ENCODE data around the gene HOXC11.

Gene HOXC11

DNA sequence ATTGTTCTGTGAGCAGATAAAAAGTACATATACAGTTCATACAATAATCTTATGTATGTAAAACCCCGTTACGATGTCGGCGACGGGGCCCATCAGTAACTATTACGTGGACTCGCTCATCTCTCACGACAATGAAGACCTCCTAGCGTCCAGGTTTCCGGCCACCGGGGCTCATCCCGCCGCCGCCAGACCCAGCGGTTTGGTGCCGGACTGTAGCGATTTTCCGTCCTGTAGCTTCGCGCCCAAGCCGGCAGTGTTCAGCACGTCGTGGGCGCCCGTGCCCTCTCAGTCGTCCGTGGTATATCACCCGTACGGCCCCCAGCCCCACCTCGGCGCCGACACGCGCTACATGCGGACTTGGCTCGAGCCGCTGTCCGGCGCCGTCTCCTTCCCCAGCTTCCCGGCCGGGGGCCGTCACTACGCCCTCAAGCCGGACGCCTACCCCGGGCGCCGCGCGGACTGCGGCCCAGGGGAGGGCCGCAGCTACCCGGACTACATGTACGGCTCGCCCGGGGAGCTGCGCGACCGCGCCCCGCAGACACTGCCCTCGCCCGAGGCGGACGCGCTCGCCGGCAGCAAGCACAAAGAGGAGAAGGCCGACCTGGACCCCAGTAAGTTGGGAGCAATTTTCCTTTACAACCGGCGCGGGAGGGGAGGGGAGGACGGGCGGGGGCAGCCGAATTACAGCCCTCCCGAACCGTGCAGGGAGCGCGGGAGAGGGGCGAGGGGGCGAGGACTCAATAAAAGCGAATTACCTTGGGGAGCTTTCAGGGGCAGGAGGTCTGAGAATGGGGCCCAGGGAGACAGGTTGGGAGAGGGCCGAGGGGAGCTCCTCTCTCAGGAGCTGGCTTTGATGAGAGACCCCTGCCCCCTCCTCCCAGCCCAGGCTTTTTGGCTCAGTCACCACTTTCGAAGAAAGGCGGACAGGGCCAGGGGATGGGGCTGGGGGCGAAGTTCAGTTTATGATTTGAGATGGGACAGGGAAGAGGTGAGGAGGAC lies 27.5 kb downstream of the HOXC11 start, which contains the start of gene HOXC9:
TSS of gene HOXC9 (plus strand) at position 46 of the 999 bp plus-strand sequence. CDS start at position 74, 28 bp downstream.
- no peak for DNase-seq

DNA sequence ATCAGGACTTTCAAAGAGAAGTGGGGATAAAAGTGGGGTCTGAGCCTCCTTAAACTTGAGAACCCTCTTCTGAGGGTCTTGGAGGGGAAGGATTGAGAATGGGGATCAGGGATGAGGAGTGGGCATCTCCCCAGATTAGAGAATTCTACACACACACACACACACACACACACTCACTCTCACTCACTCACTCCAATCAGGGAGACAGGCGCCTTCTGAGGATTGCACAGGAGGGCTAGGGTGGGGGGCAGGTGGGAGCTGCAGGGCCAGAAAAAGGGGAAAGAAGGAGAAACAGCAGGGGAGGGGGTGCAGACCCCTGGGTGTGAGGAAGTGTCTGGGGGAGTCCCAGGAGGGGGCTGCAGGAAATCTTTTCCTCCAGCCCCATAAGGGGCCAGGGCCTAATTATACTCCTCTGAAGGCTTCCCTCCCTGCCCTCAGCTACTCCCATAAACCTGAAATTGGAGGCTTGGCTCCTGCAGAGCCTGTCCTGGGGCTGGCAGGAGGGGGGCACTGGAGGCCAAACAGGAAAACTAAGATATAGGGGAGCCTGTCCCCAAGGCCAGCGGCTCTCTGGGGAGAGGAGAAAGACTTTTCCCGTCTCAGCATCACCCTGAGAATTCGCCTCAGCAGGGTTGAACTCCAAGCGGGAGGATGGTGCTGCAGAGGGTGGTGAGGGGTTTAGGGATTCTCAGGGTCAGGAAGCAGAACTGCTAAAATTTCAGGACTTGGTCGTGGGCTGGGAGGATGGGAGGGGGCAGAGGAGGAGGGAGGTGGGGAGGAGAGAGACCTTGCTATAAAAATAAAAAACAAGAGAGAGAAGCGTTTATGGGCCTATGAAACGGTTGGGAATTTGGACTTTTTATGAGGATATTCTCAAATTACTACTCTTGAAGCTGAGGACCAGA lies 28.6 kb downstream of the HOXC11 start:
- no peak for DNase-seq

DNA sequence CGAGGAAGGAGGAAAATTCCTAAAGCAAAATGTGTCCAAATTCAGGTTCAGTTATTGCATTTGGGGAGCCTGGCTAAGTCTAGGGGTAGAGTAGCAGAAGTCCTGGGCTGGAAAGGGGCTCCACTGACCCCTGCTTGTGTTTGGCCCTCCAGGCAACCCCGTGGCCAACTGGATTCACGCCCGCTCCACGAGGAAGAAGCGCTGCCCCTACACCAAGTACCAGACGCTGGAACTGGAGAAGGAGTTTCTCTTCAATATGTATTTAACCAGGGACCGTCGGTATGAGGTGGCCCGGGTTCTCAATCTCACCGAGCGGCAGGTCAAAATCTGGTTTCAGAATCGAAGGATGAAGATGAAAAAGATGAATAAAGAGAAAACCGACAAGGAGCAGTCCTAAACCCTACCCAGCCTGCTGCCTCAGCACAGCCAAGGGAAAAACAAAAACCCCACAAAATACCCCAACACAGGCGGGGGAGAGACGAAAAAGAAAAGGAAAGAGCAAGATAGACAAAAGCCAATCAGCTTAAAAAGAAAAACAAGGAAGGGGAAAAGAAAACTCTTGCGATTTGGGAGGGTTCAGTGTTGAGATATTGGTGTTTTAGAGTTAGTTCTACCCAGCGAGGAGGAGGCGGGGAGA lies 29.5 kb downstream of the HOXC11 start:
- DNase-seq, result no peak

DNA sequence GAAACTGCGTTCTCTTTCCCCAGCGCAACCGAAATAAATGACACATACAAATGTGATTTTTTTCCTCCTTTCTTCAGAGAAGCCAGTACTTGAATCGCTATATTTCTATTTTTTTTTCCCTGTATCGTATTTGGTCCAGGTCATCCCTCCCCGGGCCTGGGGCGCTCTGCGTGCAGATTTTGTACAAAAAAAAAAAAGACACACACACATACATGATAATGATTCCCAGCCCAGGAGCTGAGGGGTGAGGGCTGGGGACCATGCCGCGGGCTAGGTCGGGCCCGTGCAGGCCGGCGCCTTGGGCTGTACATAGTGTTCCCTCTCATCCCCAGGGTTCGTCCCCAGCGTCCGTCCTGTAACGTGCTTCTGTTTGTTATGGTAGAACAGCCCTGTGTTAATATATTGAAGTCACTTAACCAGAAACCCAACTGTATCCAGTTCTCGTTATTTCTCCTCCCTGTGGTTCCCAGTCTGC lies 30.0 kb downstream of the HOXC11 start:
- no peak for DNase-seq

DNA sequence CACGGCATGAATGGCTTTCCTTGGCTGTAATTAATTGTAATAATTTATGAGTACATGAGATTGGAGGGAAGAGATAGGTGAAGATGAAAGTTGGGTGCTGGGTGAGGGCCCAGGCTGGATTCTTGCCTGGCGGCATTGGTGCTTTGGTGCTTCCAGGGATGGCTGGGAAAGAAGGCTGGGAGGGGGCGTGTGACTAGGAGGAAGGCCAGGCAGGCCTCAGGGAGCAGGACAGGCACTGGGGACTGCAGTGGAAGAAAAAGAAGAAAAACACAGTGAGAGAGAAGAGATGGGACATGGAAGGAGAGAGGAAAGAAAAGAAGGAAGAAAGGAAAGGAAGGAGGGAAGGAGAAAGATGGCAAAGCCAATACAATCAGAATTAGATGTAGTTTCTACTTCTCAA lies 30.7 kb downstream of the HOXC11 start:
- DNase-seq, result no peak

DNA sequence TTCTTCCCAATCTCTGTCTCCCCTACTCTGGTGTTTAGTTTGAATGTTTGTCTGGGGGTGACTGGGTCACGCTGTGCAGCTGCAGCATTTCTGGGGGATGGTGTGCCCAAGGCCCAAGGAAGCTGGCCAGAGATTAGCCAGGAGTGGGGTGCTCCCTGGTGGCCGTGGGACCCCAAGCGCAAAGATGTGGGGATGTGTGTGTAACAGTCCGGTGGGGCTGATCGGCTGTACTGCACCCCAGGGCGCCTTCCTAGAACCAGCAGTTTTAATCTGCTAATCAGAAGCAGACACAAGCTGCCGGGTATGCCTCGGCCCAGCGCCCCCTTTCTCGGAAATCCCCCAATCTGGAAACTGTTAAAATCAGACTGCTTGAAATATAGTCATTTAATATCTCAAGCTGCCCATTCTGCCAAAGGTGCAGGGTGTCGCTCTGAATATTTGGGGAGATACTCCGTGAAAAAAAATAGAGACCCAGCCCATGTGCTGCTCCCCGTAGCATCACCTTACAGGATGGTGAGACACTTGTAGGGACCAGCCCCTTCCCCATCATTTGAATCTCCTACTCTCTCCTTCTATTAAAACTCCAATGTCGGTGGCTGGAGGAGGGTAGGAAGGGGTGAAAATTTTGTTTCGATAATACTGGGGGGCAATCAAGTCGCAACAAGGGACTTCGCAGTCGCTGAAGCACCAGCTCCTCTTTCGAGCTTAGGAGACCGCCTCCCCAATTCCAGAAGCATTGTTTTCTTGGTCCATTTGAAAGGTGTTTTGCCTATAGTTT lies 31.3 kb downstream of the HOXC11 start:
- DNase-seq, result no peak

DNA sequence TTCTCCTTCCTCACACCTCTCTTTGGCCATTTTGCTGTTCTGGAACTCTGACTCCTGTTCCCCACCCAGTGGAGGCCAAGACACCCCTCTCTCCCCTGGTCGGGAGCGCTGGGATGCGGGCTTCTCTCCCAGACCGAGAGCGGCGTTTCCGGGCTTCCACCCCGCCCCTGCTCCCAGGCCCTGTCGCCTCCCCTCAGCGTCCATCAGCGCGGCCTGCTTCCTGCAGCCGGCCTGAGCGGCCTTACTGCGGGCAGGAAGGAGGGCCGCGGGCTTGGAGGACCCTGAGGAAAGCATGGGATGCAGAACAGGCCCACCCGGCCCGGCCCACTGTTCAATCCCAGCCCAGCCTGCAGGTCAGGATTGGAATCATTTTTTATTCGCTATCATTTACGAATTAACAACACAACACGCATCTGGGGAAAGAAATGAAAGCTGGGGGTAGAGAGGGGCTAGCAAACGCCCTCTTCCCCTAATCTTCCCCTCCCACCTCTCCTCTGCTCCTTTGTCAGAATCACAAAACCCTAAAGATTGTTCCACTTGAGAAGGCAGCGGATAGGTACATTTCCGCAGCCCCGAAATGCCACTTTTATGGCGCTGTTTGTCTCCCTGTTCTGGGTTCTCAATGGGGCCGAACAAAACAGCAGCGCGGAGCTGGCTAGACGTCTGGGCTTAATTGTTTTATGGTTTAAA lies 32.1 kb downstream of the HOXC11 start:
- DNase-seq, result no peak

DNA sequence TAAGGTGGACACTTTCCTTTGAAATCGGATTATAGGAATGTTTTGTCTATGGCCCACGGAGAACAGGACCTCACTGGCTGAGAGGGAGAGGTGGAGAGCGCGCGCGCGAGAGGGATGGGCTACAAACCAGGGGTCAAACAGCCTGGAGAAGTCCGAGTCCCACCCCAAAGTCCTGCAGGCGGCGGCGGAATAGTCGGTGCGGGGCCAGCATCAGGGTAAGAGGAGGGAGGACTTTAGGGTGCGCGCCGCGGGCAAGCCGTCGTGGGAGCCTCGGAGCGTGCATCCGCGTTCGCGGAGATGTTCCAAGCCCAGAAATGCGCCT lies 32.6 kb downstream of the HOXC11 start:
- DNase-seq, result no peak

DNA sequence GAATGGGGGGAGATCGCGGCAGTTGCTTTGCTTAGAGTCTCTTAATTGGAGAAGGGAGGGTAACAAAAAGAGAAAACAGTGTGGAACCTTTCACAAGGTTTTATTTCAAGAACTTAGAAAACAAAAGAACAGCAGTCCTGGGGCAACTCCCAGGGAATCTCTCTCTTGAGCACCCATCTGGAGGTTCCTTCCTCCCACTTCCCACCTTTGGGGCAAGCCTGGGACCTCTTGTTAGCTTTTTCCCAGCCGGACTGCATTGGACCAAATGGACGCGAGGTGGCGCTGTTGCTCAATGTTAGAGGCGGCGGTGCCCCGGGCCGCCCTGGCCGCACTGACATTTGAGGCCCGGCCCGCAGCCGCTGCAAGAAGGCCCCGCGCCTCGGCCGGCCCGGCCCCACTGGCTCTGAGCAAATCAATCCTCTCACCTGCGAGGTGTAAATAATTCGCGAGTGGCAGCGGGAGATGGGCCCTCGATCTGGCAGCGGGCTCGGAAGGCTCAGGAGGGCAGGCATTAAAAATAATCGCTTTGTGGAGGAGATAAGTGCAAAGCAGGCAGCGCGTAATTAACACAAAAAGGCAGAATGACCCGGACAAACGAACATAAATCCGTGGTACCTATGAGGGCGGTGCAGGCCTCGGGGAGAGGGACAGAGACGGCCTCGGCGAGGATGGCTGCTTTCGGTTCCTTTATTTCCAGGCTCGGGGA lies 33.1 kb downstream of the HOXC11 start:
- peak; percentile 61 to 97 for DNase-seq

DNA sequence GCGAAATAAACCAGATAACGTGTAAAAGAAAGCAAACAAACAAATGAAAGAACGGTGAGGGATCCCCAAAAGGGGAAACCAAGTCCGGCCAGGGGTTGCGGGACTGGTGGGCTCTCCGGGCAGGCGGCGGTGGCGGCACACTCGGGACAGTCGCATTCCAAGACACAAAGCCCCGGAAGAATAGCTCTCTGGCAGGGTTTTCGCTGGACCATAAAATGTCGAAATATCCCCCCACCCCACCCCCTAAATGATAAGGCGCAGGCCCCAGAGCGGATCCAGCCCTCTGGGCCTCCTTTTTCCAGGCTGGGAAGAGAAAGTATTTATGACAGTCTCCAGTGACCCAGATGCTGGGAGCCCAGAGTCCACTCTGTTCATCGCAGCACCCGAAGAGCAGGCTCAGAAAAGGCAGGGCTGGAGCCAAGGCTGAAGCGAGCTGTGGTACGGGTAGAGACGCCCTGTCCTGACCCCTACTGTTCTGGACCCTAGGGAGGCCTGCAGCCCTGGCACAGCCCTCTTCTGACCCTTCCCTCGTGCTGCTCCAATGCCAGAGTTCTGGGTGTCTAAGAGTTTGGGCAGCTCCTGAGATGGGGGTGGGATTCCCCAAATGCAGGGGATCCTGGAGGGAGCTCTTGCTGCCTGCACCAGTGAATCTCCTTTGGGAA lies 33.8 kb downstream of the HOXC11 start:
- DNase-seq, result no peak

DNA sequence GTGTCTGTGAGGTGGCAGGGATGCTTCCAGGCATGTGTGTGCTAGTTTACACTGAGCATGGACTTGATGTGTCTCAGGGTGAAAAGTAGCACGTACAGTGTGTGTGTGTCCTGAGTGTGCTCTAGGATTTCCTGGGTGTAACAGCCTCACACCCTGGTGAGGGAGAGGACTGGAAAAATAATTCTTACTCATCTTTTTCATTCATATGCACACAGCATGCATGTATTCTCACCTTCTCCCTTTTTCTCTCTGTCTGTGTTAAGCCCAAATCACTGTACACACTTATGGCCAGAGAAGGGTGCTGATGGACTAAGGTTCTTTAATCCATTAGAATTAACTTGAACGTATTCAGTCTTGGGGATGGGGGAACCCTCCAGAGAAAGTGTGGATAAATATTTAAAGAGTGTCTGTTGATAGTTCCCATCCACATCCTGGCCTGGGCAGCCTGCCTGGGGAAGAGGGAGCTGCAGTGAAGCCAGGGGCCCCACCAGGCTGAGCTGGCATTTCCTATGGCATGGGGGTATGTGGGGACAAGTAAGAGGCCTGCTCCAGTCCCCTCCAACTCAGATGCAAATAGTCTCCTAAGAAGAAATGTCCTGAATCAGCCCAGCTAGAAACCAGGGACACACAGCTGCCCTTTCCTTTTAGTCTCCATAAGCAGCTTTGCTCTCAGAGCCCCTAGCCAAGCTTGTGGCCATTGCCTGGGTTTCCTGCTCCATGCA lies 34.8 kb downstream of the HOXC11 start:
- DNase-seq, result no peak

DNA sequence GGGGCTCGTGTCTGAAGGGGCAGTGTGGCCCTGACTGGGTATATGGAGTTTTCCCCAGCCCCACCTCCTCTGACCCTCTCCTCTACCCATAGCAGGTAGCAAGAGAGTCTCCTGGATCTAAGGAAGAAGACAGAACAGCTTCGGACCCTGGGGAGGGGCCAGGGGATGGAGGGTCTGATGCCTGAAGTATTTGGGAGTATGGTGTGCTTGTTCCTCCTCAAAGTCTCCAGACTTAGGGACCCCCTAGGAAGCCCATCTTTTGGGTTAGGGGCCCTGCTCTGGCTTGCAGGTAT lies 35.3 kb downstream of the HOXC11 start:
- DNase-seq, result no peak

DNA sequence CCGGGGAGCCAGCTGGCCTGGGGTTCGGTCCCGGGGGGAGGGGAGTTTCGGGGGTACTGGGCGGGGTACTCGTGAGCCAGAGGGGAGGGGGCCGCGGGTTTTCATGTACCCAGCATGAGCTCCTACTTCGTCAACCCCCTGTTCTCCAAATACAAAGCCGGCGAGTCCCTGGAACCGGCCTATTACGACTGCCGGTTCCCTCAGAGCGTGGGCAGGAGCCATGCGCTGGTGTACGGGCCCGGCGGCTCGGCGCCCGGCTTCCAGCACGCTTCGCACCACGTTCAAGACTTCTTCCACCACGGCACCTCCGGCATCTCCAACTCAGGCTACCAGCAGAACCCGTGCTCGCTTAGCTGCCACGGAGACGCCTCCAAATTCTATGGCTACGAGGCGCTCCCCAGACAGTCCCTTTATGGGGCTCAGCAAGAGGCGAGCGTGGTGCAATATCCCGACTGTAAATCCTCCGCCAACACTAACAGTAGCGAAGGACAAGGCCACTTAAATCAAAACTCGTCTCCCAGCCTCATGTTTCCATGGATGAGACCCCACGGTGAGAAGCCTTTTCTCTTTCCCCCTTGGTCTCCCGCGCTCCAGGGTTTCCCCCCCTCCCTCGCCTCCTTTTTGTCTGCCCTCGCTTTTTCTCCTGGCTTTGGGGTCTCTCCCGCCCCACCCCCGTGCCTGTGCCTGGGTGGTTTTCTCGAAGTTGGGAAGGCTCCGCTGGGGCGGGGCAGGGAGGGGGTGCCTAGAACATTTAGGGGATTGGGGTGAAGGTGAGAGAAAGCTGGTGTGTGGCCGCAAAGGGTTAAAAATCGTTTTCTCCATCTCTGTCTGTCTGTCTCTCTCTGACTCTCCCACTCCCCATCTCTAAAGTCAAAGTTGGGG lies 36.5 kb downstream of the HOXC11 start:
- peak; percentile 14 to 24 for DNase-seq

DNA sequence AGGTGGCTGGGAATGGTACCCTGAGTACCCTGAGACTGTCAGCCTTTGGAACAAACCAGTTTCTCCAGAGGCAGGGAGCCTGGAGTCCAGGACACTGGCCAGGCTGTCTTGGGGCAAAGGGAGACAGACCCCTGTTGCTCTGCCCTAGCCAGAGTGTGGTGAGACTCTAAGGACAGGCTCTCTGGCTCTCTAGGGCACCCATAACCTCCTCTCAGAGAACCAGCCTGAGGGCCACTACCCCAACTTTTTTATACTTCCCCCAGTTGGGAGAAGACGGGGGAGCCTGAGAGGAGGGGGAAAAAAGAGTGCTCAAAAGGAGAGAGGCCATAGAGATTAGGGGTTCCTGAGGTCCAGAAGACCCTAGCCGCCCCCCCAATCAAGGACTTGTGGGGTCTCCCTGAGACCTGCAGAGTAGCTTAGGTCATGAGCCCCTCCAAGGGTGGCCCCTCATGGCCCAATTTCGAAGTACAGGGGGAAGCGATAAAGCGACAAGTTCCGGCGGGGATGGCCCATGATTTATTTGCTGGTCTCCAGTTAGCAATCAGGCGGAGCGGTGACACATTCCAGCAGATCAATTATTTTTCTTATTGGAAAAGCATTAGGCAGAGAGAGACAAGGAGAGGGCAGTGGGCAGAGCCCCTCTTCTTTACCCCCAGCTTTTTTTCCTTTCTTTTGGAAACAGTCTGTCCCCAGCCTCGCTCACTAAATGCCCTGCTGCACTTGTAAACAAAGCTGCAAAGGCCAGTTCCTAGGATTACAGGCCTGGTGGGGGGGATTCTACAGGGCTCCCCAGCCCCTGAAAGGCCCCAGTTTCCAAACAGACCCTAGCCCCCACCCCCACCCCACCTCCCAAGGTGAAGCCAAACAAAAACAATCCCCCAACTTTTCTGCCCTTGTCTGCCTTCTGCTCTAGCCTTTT lies 37.4 kb downstream of the HOXC11 start:
- DNase-seq, result no peak

DNA sequence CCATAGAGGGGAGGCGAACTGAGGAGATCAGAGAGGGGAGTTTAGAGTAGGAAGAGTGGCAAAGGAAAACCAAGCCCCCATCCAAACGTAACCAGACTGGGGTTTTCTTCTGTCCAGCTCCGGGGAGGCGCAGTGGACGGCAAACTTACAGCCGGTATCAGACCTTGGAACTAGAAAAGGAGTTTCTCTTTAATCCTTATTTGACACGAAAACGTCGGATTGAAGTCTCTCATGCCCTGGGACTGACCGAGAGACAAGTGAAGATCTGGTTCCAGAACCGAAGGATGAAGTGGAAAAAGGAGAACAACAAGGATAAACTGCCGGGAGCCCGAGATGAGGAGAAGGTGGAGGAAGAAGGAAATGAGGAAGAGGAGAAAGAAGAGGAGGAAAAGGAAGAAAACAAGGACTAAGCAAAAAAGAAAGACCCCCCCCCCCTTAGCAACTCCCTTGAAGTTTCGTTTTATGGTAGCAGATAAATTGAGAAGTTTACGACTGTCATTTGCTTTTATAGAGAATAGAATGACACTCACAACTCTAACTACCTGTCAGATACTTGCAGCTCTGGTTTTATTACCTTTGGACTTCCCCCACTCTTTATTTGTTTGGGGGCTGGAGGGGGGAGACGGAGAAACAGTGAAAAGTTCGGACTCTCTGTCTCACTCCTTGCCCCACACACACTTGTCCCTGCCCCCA lies 38.2 kb downstream of the HOXC11 start:
- no peak for DNase-seq

DNA sequence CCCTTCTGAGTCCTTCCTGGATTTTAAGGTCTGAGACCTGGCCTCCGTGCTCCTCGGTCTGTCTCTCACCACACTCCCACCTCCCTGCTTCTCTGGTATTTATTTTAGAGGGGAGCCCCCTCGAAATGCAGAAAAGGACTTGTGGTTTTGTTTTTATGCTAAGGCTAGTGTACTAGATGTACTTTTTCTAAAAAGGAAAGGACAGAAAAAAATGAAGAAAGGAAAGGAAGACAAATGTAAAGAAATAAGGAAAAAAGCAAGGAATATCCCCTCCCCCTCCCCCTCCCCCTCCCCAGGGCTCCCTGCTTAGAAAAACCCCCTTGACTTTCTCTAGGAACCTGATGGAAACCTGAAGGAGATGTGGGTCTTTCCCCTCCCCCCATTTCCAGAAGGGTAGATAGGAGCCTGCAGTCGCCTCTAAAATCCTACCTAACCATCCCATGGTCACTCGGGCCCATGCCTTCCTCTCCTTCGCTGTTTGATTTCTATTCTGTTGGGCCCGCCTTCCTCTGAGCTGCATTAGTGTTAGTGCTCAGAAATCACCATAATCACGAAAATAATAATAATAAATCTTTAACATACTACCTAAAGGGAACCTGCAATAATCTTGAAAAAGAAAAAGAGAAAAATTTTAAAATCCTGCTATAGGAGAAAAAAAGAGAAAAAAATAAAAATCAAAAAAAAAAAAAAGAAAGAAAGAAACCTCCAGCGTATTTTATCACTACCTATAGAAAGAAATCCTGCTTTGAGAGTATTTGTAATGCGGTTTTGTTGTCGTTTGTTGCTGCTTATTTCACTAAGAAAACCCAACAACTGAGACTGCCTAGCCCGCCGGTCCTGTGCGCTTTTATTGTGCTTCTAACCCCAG lies 39.0 kb downstream of the HOXC11 start:
- no peak for DNase-seq

Measured in inflammatory macrophage treated with lipopolysaccharide for 1 hour (primary cell).